Measurements from ENCODE around the gene FAM118B.

Gene FAM118B

DNA sequence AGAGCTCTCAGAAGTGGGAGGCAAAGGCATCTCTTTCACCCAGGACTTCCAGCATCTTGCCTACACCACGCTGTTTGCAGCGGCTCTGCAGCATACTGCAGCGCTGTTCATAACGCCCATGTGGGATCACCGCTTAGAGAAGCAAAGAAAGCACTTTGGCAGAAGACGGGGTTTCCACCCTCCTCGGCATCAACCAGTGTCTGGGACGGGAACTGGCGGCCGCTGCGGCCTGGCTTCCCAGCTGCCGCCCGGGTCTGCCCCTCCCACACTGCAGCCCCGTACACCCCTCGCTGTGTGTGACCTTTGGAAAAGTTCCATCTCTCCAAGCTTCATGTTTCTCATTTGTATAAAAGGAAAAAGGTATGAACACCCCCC, 70.8 kb downstream of the FAM118B start:
- Histone ChIP-seq H3K4me3 (replicated peaks; ENCODE audit: insufficient read depth, low read length) (peak overlapping the region; percentile 68), H3K27me3 (ENCODE audit: insufficient read depth, poor library complexity, severe bottlenecking) (no peaks in the 10 kb centered on the region), H3K27ac (replicated peaks) (peak overlapping the region; percentile 82)
- DNase-seq (ENCODE audit: low read depth in 1 of 2, low spot score in 1 of 2), result peak in 1 of 2 experiments; percentile 55
- TF ChIP-seq, protein P1, sequence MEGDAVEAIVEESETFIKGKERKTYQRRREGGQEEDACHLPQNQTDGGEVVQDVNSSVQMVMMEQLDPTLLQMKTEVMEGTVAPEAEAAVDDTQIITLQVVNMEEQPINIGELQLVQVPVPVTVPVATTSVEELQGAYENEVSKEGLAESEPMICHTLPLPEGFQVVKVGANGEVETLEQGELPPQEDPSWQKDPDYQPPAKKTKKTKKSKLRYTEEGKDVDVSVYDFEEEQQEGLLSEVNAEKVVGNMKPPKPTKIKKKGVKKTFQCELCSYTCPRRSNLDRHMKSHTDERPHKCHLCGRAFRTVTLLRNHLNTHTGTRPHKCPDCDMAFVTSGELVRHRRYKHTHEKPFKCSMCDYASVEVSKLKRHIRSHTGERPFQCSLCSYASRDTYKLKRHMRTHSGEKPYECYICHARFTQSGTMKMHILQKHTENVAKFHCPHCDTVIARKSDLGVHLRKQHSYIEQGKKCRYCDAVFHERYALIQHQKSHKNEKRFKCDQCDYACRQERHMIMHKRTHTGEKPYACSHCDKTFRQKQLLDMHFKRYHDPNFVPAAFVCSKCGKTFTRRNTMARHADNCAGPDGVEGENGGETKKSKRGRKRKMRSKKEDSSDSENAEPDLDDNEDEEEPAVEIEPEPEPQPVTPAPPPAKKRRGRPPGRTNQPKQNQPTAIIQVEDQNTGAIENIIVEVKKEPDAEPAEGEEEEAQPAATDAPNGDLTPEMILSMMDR (IDR thresholded peaks at IDR 0.05; ENCODE audit: insufficient read depth, low read length), result no peak
- TF ChIP-seq GABPA (IDR thresholded peaks at IDR 0.05; ENCODE audit: low read depth) (no peak), SPI1 (IDR thresholded peaks at IDR 0.05; ENCODE audit: borderline replicate concordance, low read depth) (no peak), POLR2AphosphoS5 (IDR thresholded peaks at IDR 0.05; ENCODE audit: low read depth) (no peak)
- TF ChIP-seq, protein P2, sequence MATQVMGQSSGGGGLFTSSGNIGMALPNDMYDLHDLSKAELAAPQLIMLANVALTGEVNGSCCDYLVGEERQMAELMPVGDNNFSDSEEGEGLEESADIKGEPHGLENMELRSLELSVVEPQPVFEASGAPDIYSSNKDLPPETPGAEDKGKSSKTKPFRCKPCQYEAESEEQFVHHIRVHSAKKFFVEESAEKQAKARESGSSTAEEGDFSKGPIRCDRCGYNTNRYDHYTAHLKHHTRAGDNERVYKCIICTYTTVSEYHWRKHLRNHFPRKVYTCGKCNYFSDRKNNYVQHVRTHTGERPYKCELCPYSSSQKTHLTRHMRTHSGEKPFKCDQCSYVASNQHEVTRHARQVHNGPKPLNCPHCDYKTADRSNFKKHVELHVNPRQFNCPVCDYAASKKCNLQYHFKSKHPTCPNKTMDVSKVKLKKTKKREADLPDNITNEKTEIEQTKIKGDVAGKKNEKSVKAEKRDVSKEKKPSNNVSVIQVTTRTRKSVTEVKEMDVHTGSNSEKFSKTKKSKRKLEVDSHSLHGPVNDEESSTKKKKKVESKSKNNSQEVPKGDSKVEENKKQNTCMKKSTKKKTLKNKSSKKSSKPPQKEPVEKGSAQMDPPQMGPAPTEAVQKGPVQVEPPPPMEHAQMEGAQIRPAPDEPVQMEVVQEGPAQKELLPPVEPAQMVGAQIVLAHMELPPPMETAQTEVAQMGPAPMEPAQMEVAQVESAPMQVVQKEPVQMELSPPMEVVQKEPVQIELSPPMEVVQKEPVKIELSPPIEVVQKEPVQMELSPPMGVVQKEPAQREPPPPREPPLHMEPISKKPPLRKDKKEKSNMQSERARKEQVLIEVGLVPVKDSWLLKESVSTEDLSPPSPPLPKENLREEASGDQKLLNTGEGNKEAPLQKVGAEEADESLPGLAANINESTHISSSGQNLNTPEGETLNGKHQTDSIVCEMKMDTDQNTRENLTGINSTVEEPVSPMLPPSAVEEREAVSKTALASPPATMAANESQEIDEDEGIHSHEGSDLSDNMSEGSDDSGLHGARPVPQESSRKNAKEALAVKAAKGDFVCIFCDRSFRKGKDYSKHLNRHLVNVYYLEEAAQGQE (IDR thresholded peaks at IDR 0.05; ENCODE audit: insufficient replicate concordance, low read depth), result no peak

DNA sequence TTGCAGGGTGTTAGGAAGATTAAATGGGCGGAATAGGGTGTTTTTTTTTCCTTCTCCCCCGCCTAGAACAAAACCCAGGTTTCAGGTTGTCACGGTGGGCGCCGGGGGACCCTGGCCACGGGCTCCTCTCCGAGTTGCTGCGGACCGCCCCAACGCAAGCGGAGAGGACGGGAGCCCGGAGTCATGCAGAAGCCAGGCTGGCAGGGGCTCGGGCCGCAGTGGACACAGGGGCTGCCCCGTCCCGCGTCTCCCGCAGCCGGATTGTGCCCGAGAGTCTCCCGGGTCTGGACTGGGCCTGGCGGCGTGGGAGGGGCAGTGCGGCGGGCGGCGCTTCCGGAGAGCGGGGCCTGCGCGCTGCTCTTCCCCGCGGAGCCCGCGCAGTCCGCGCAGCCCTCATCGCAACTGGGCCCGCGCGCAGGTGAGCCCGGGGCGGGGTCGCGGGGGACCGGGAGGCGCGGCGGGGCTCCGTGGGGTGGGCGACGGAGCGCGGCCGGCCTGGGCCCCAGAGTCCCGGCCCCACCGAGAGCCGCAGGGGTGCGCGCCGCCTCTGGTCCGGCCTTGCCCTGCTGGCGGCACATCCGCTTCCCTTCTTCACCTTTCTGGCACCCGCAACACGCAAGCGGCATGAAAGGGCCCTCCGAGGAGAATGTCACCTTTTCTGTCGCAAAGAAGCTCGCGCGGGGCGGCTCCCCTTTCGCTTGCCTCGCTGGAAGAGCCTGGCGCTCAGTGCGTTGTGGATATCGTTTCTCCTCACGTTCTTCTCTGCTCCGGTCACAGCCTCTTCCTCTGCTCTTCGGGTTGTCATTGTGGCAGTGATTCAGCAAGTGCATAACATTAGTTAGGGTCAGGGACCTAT, 71.4 kb downstream of the FAM118B start, which contains the start of gene TIRAP:
TIRAP (plus strand) TSS at position 358 of the 856 bp plus-strand sequence. CDS start 7,802 bp downstream, outside the sequence.
- peak; percentile 53 to 57 for DNase-seq (ENCODE audit: low read depth in 1 of 2, low spot score in 1 of 2)
- Histone ChIP-seq H3K27me3 (ENCODE audit: insufficient read depth, poor library complexity, severe bottlenecking) (no peaks in the 10 kb centered on the region), H3K27ac (replicated peaks) (peak within 1 kb of the TSS; percentile 82), H3K4me3 (replicated peaks; ENCODE audit: insufficient read depth, low read length) (peak within 1 kb of the TSS; percentile 68)
- TF ChIP-seq POLR2AphosphoS5 (IDR thresholded peaks at IDR 0.05; ENCODE audit: low read depth) (peak; percentile 47; the same call in 1 of the 2 replicates), GABPA (IDR thresholded peaks at IDR 0.05; ENCODE audit: low read depth) (peak; percentile 67), SPI1 (IDR thresholded peaks at IDR 0.05; ENCODE audit: borderline replicate concordance, low read depth) (0 out of 2 replicates have a peak, but pooled peaks have one; percentile 0)
- TF ChIP-seq, protein P1 (IDR thresholded peaks at IDR 0.05; ENCODE audit: insufficient read depth, low read length), result no peak

GRCh38 chr11:126284829-126285228, 73.2 kb downstream of the FAM118B start:
- TF ChIP-seq POLR2AphosphoS5 (IDR thresholded peaks at IDR 0.05; ENCODE audit: low read depth) (no peak), GABPA (IDR thresholded peaks at IDR 0.05; ENCODE audit: low read depth) (no peak), SPI1 (IDR thresholded peaks at IDR 0.05; ENCODE audit: borderline replicate concordance, low read depth) (no peak)
- TF ChIP-seq, protein P1 (IDR thresholded peaks at IDR 0.05; ENCODE audit: insufficient read depth, low read length), result no peak
- TF ChIP-seq, protein P2 (IDR thresholded peaks at IDR 0.05; ENCODE audit: insufficient replicate concordance, low read depth), result no peak
- H3K4me3 ChIP-seq (replicated peaks; ENCODE audit: insufficient read depth, low read length), result no peak overlapping the region
- DNase-seq (ENCODE audit: low read depth in 1 of 2, low spot score in 1 of 2), result peak in 1 of 2 experiments; percentile 43
- H3K27ac ChIP-seq (replicated peaks), result no peak overlapping the region
- H3K27me3 ChIP-seq (ENCODE audit: insufficient read depth, poor library complexity, severe bottlenecking), result no peaks in the 10 kb centered on the region
